Psoas muscle (tissue), 8 donors: Measurements from ENCODE around the gene PARK7. TPM values are rescaled to one million over a fixed set of nuclear protein-coding genes. Genes with fewer than 3 reads are reported as not detected.

Experiments
- ATAC-seq, 4 donors: fragments of 200-7000 bp; cut with Tn5 transposase; one replicate each; pipeline ENCODE4 v1.9.1; 2020; ENCODE audit warnings: moderate library complexity in 3 of 4, mild to moderate bottlenecking in 2 of 4
- DNase-seq, 2 donors: peaks; one replicate each; pipeline ENCODE4 v3.0.0-alpha.2; 2020
- H3K27ac ChIP-seq: fragments of 200-600 bp; one replicate; pipeline ENCODE4 v1.8.0; 2022
- H3K27me3 ChIP-seq, 3 donors: fragments of 200-600 bp in 1 of 3; one replicate each; pipeline versions ENCODE4 v1.6.1 to v1.8.0; 2013 to 2022; ENCODE audit warnings: low read length in 2 of 3, mild to moderate bottlenecking in 2 of 3, moderate library complexity in 1 of 3; ENCODE audit not compliant: insufficient read depth in 3 of 3
- H3K36me3 ChIP-seq, 2 donors: fragments of 200-600 bp in 1 of 2; one replicate each; pipeline versions ENCODE4 v1.6.1 to v1.8.0; 2013 to 2022; ENCODE audit warnings: low read depth in 1 of 2, mild to moderate bottlenecking in 1 of 2, moderate library complexity in 1 of 2; ENCODE audit not compliant: insufficient read depth in 1 of 2
- H3K4me1 ChIP-seq: fragments of 200-600 bp; one replicate; pipeline ENCODE4 v1.8.0; 2022
- H3K4me3 ChIP-seq: fragments of 200-600 bp; one replicate; pipeline ENCODE4 v1.8.0; 2022; ENCODE audit warnings: mild to moderate bottlenecking
- H3K9me3 ChIP-seq: fragments of 200-600 bp; one replicate; pipeline ENCODE4 v1.8.0; 2022
- CTCF ChIP-seq: fragments of 200-600 bp; IDR thresholded peaks from one replicate; pipeline ENCODE4 v1.8.0; 2022; ENCODE audit warnings: antibody characterized with exemption
- WGBS, 3 donors: extraction: QIAGEN DNeasy Blood & Tissue Kit; methylation state at CpG; one replicate each; pipeline versions ENCODE4 v1.1.6 to v1.1.7; 2013; 5-methylcytosine and 5-hydroxymethylcytosine counted together
- intact Hi-C, 2 donors: fragments of 100-400 bp; cut with DNase I; formaldehyde crosslinking; loops; one replicate each; pipeline versions ENCODE4 v1.11.0 to v1.14.2; 2022
- polyA plus RNA-seq, 3 donors: library from polyadenylated mRNA; stranded (reverse); fragments of 200-250 nt; gene quantifications; one replicate each; pipeline ENCODE4 v1.2.3, GENCODE V29; 2013
- total RNA-seq, 4 donors: library from RNA; stranded (reverse); fragmentation: NEBNext Ultra II Directional in 2 of 4; extraction: Animal tissue kit (Norgen Biotek cat#: 25700) in 2 of 4; gene quantifications; one replicate each; pipeline versions ENCODE4 v1.2.1 to v1.2.4, GENCODE V29; 2021 to 2023
- donor health status: healthy with polysubstance abuse.
- donor health status: DM: no; HTN: no; CAD: no; lungs with moderate emphysema.
- donor health status: Bipolar disorder and iron deficiency.
- donor health status: healthy.
- donor health status: DM: yes; HTN: yes; CAD: no.
- donor health status: DM: no; HTN: no; CAD: no.
- donor health status: DM: no; HTN: no; CAD: no.
- donor health status: DM: yes; HTN: yes; CAD: no.

PARK7 gene
- total and polyA plus RNA-seq, 7 donors = 389 to 467 (median 430) TPM

GRCh38 chr1:7989762-7990428 is 28.4 kb downstream of the PARK7 start:
- DNase-seq (no peak), ATAC-seq (no peak)
- Histone ChIP-seq H3K27ac (no peak overlapping the region), H3K4me1 (peaks cover 7% of the 10 kb centered on the region), H3K9me3 (no peaks in the 10 kb centered on the region), H3K4me3 (no peak overlapping the region), H3K36me3 (peaks cover 2 to 35% of the 10 kb centered on the region in 2 donors), H3K27me3 (no peaks in the 10 kb centered on the region)
- intact Hi-C loops = no loop called here
- WGBS, 3 donors = 50 to 56% (median 50%) methylated on average over 2 of the region's 2 CpGs
- no peak for TF ChIP-seq CTCF

GRCh38 chr1:7991504-7992440 is 30.3 kb downstream of the PARK7 start:
- intact Hi-C loops = no loop called here
- WGBS, 3 donors = 89 to 92% (median 91%) methylated on average over 18 of the region's 18 CpGs
- ATAC-seq = no peak

GRCh38 chr1:7992885-7993284 is 31.4 kb downstream of the PARK7 start:
- H3K27ac ChIP-seq = no peak overlapping the region

More at GRCh38 chr1:7991504-7992440, 30.3 kb downstream of the PARK7 start:
- Histone ChIP-seq H3K27me3 (no peaks in the 10 kb centered on the region), H3K9me3 (no peaks in the 10 kb centered on the region), H3K27ac (no peak overlapping the region), H3K4me3 (no peak overlapping the region), H3K4me1 (no peaks in the 10 kb centered on the region), H3K36me3 (peaks cover 0 to 21% of the 10 kb centered on the region in 2 donors)
- DNase-seq = no peak
- TF ChIP-seq CTCF = no peak

More at GRCh38 chr1:7992885-7993284, 31.4 kb downstream of the PARK7 start:
- intact Hi-C loops = no loop called here
- Histone ChIP-seq H3K4me3 (no peak overlapping the region), H3K27me3 (no peaks in the 10 kb centered on the region), H3K36me3 (peaks cover 0 to 22% of the 10 kb centered on the region in 2 donors), H3K4me1 (no peaks in the 10 kb centered on the region), H3K9me3 (no peaks in the 10 kb centered on the region)
- DNase-seq (no peak), ATAC-seq (no peak)
- WGBS, 3 donors = 91 to 100% (median 96%) methylated on average over 4 of the region's 4 CpGs
- no peak for TF ChIP-seq CTCF
